Activated CD8-positive, alpha-beta memory T cell treated with anti-CD3 and anti-CD28 coated beads for 36 hours (primary cell): ENCODE results near the gene CBY3. TPM values are rescaled to one million over a fixed set of nuclear protein-coding genes. Genes with fewer than 3 reads are reported as not detected.
"Not testable (repeated sequence)": the region's sequence is repeated elsewhere in the genome, so short reads cannot be mapped to it uniquely, and the experiment has no call there.

Experiments used
- CTCF ChIA-PET: fragments of 350-600 bp; sonication (Branson Sonifier 250); formaldehyde crosslinking; loops from one replicate; lab custom pipeline; 2021; ENCODE audit warnings: antibody characterized with exemption; lab: Charles Lee
- POLR2A ChIA-PET: fragments of 350-600 bp; sonication (Branson Sonifier 250); formaldehyde crosslinking; loops from one replicate; lab custom pipeline; 2021; ENCODE audit warnings: antibody characterized with exemption; lab: Charles Lee
- total RNA-seq, 2 experiments: library from RNA; stranded (reverse); gene quantifications; one replicate each; pipeline ENCODE4 v1.2.3, GENCODE V29; 2021

CBY3 gene
- total RNA-seq, 2 experiments from 2014 or later: 0.55 to 0.96 TPM

DNA sequence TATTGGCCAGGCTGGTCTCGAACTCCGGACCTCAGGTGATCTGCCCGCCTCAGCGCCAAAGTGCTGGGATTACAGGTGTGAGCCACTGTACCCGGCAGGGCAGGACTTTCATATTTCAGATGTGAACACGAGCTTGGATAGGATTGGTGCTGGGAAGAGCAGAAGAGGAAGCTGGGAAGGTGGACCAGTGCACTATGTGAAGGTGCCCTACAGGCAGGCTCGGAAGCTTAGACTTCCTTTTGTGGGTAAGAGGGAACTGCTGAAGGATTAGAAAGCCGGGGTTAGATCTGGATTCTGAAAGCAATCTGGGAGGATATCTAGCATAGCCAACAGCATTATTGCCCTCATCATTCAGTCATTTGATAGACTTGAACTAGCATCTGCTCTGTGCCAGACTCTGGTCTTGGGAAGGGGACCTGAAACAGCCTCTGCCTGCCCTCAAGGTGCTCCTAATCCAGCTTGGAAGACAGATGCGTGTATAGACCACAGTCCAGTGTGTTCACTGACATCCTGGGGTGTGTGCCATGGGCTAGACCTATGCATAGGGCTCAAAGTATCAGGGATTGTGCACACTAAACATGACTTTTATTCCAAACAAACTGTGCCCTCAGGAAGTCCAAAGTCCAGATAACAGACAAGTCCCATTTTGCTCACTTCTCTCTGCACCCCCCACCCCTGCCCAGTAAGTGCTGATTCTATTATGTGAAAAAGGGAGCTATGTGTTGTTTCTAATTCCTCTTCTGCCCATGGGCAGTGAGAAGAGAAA, 637 bp downstream of the CBY3 start:
- POLR2A ChIA-PET: interaction anchor here (1.0 to 3.0 kb wide), 3 partner anchors 17 to 57 kb away, joined by 4 to 21 read pairs (median 13); partner anchors contain the start of genes CANX and HNRNPH1
- CTCF ChIA-PET: interaction anchor here (0.7 to 1.4 kb wide), 3 partner anchors 12 to 32 kb away, joined by 3 to 6 read pairs (median 3); no protein-coding TSS in a partner anchor

- ChIA-PET CTCF (interaction anchor here (0.9 to 2.3 kb wide), 4 partner anchors 18 to 128 kb away, joined by 3 to 10 read pairs (median 6); partner anchors contain the start of genes MAML1 and RUFY1), POLR2A (interaction anchor here (0.6 to 3.0 kb wide), 9 partner anchors 18 to 120 kb away, joined by 3 to 21 read pairs (median 4); partner anchors contain the start of genes CANX and HNRNPH1)
Measured at GRCh38 chr5:179679014-179679674, 1.7 kb downstream of the CBY3 start.

- ChIA-PET CTCF (interaction anchor here (0.9 to 2.3 kb wide), 4 partner anchors 10 to 127 kb away, joined by 3 to 10 read pairs (median 4); partner anchors contain the start of genes MAML1 and RUFY1), POLR2A (interaction anchor here (0.6 to 3.0 kb wide), 10 partner anchors 19 to 1563 kb away, joined by 3 to 21 read pairs (median 4); partner anchors contain the start of genes CANX, HNRNPH1 and MAML1)
Measured at GRCh38 chr5:179678223-179679013, 2.4 kb downstream of the CBY3 start.

- CTCF ChIA-PET: interaction anchor here (0.6 to 1.1 kb wide), 4 partner anchors 8 to 95 kb away, joined by 3 to 4 read pairs (median 4); partner anchors contain the start of gene CBY3
- POLR2A ChIA-PET: interaction anchor here (0.6 kb wide), 1 partner anchor 55 kb away, joined by 4 read pairs; no protein-coding TSS in a partner anchor
Measured at GRCh38 chr5:179668391-179668790, 12.4 kb downstream of the CBY3 start.

GRCh38 chr5:179661647-179662046, 19.2 kb downstream of the CBY3 start:
- CTCF ChIA-PET: not testable (repeated sequence)
- POLR2A ChIA-PET: interaction anchor here (0.7 kb wide), 1 partner anchor 156 kb away, joined by 3 read pairs; no protein-coding TSS in a partner anchor

DNA sequence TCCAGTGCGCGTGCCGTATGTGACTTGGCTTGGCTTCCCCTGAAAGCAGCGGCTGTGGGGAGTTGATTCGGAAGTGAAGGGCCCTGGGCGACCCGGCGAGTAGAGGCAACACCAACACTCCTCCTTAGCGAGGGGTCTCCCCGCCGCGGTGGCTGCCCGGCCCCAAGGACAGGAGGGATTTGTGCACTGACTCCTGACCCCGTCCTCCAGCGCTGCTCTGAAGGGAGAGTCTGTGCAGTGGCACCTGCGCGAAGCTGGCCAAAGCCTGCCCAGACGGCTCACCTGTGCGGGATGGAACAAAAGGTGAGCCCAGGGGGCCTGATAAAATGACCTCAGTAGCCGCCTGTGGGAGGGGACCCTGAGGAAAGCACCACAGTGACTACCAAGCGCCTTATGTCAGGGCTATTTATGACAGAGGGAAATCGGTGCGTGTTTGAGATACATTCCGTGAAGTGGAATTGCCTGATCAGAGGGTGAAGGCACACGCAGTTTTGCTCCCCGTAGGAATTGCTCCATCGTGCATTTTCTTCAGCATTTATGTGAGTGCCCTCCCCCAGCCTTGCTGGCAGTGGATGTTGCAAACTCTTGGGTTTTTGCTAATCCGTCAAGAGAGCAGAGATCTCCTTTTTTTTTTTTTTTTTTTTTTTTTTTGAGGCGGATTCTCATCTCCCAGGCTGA, 22.5 kb downstream of the CBY3 start:
- CTCF ChIA-PET, POLR2A ChIA-PET: not testable (repeated sequence)

DNA sequence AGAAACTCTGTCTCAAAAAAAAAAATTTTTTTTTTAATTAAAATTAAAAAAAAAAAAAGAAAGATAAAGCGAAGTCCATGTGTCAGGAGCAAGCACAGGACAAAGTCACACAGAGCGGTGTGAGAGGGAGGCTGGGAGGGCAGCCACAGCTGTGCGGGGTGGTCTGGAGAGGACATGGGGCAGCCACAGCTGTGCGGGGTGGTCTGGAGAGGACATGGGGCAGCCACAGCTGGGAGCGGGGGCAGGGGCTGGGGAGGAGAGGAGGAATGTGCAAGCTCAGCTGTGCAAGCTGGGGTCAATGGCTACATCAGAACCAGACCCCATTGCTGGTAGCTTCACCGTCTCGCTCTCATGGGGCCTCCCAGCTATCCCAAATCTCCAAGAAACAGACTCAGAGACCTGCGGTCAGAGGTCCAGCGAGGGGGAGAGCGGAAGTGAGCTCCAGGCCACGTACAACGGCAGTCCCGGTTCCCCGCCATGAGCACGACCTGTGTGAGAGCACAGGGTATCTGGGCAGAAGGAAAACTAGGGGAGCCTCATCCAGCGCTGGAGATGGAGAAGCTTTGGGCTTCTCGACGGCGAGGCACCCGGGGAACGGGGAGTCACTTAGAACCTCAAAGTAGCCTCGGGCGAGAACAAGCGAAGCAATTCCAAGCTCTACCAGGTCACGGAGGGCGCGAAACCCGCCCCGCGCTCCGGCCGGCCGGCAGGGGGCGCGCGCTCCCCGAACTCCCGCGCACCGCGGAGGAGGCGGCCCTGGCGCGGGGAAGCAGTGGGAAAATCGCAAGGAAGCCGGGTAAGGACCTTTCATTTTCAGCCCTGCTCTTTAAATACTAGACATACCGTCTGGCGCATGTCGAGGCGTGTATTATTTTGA, 23.3 kb downstream of the CBY3 start:
- POLR2A ChIA-PET, CTCF ChIA-PET: not testable (repeated sequence)

DNA sequence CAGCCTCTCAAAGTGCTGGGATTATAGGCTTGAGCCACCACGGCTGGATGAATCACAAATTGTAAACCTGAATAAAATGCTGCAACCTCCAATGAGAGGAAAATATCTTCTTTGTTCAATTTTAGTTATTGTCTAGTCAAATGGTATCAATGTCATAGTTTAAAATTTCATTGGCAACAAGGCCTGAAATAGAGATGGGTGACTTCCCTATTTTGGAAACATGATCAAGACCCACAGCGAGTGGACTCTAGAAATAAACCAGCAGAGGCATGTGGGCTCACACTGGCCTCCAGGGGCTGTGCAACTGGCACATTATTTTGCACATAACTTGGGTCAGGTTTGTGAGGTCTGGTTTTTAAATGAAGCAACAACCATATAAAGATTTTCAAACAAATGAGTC, 27.7 kb downstream of the CBY3 start:
- CTCF ChIA-PET, POLR2A ChIA-PET: not testable (repeated sequence)

DNA sequence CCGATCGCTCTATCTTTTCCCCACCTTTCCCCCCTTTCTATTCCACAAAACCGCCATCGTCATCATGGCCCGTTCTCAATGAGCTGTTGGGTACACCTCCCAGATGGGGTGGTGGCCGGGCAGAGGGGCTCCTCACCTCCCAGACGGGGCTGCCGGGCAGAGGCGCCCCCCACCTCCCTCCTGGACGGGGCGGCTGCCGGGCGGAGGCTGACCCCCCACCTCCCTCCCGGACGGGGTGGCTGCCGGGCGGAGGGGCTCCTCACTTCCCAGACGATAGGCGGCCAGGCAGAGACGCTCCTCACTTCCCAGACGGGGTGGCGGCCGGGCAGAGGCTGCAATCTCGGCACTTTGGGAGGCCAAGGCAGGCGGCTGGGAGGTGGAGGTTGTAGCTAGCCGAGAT, 30.6 kb downstream of the CBY3 start:
- CTCF ChIA-PET, POLR2A ChIA-PET: not testable (repeated sequence)

GRCh38 chr5:179649166-179649703, 31.6 kb downstream of the CBY3 start:
- CTCF ChIA-PET, POLR2A ChIA-PET: not testable (repeated sequence)

DNA sequence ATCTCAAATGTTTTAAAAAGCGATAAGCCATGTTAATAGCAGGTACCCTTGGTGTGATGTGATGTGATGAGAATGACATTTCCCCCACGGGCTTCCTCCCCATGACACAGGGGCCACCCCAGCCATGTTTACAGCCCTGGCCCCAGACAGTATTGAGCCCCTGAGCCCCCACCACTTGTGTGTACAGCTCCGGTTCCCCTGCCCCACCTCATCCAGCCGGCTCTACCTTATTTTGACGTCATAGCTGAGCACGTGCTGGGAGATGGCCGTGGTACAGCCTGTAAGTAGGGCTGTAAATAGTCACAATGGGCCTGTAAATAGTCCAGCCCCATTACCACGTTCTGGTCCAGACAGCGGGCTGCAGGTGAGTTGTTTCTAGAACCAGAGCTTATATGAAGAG, 32.4 kb downstream of the CBY3 start:
- ChIA-PET POLR2A (no interaction called here), CTCF (interaction anchor here (1.1 kb wide), 1 partner anchor 25 kb away, joined by 3 read pairs; the partner anchor contains the start of gene HNRNPH1)

DNA sequence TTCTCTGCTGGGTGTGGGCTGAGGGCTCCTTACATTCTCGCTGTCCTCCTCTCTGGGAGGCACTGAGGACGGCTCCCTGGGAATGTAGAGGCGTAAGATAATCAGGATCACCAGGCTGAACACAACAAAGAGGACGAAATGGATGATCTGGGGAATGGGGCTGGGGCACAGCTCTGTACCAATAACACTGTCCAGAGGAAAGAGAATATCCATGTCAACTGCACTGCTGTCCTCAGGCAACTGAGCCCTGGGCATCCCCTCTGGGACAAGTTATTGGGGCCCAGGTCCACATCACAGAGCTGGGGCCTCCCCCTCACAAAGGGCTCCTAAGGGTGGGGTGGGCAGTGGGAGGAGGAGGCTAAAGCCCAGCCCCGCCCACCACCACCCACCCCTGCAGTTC, 36.1 kb downstream of the CBY3 start:
- CTCF ChIA-PET, POLR2A ChIA-PET: not testable (repeated sequence)

GRCh38 chr5:179643141-179643920, 37.5 kb downstream of the CBY3 start:
- CTCF ChIA-PET, POLR2A ChIA-PET: not testable (repeated sequence)

GRCh38 chr5:179642626-179643025, 38.2 kb downstream of the CBY3 start:
- CTCF ChIA-PET, POLR2A ChIA-PET: not testable (repeated sequence)

DNA sequence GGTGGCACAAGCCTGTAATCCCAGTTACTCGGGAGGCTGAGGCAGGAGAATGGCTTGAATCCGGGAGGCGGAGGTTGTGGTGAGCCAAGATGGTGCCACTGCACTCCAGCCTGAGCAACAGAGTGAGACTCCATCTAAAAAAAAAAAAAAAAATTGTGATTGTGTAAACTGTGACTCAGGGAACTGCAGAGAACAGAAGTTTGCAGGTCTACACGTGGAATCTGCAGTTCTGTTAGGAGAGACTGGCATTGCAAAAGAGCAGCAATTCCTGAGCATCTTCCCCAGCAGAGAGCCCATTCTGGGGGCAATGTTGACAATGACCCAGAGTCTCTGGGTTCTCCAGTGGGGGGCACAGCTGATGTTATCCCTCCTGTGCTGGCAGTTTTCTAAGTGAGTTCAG, 39.1 kb downstream of the CBY3 start:
- CTCF ChIA-PET, POLR2A ChIA-PET: not testable (repeated sequence)

DNA sequence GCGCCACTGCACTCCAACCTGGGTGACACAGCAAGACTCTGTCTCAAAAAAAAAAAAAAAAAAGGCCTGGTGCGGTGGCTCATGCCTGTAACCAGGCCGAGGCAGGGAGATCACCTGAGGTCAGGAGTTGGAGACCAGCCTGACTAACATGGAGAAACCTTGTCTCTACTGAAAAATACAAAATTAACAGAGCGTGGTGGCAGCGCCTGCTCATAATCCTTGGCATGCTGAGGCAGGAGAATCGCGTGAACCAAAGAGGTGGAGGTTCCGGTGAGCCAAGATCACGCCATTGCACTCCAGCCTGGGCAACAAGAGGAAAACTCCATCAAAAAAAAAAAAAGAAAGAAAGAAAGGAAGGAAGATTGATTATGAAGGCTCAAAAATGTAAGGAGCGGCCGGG, 41.5 kb downstream of the CBY3 start:
- POLR2A ChIA-PET: not testable (repeated sequence)
- CTCF ChIA-PET: interaction anchor here (1.0 kb wide), 1 partner anchor 32 kb away, joined by 3 read pairs; no protein-coding TSS in a partner anchor
